SH-SY5Y (cell line): ENCODE data around the gene ACIN1.

Source experiments
- GATA2 ChIP-seq: IDR thresholded peaks from 2 replicates; pipeline ENCODE4 v1.6.1; 2011; ENCODE audit warnings: mild to moderate bottlenecking, low read depth, low read length
- GATA3 ChIP-seq: IDR thresholded peaks from 2 replicates; pipeline ENCODE4 v1.6.1; 2011; ENCODE audit warnings: low read depth, mild to moderate bottlenecking, low read length, moderate library complexity

- no peak for TF ChIP-seq GATA2
- TF ChIP-seq GATA3: no peak
Observed at GRCh38 chr14:23119363-23120327, 24.7 kb upstream of the ACIN1 start.
